Neural progenitor cell (in vitro differentiated cells): ENCODE results near the gene TMEM273. TPM values are rescaled to one million over a fixed set of nuclear protein-coding genes. Genes with fewer than 3 reads are reported as not detected.

Source experiments
- DNase-seq: peaks from one replicate; pipeline ENCODE4 v3.0.0-alpha.2; 2016; ENCODE audit warnings: low spot score
- H2AFZ ChIP-seq: fragments of 200-600 bp; sonication (generic); replicated peaks from 2 replicates; pipeline ENCODE4 v1.6.1; 2016; ENCODE audit warnings: antibody characterized with exemption
- H3F3A ChIP-seq: fragments of 200-600 bp; sonication (generic); 2 replicates; pipeline ENCODE4 v1.6.1; 2016; ENCODE audit warnings: antibody characterized with exemption, low read depth
- H3K27ac ChIP-seq: fragments of 200-600 bp; sonication (generic); 2 replicates; pipeline ENCODE4 v1.5.1; 2016; ENCODE audit warnings: mild to moderate bottlenecking
- H3K27me3 ChIP-seq: fragments of 200-600 bp; sonication (generic); 2 replicates; pipeline ENCODE4 v1.6.1; 2016; ENCODE audit warnings: mild to moderate bottlenecking, moderate library complexity
- H3K36me3 ChIP-seq: fragments of 200-600 bp; sonication (generic); 2 replicates; pipeline ENCODE4 v1.5.1; 2016
- H3K4me1 ChIP-seq: fragments of 200-600 bp; sonication (generic); 2 replicates; pipeline ENCODE4 v1.6.1; 2016; ENCODE audit warnings: mixed run types
- H3K4me2 ChIP-seq: fragments of 200-600 bp; sonication (generic); 2 replicates; pipeline ENCODE4 v1.6.1; 2016
- H3K4me3 ChIP-seq: fragments of 200-600 bp; sonication (generic); 2 replicates; pipeline ENCODE4 v1.5.1; 2016
- H3K79me2 ChIP-seq: fragments of 200-600 bp; sonication (generic); 2 replicates; pipeline ENCODE4 v1.6.1; 2016; ENCODE audit warnings: low read depth
- H3K9ac ChIP-seq: fragments of 200-600 bp; sonication (generic); 2 replicates; pipeline ENCODE4 v1.6.1; 2016
- H3K9me3 ChIP-seq: fragments of 200-600 bp; sonication (generic); 2 replicates; pipeline ENCODE4 v1.5.1; 2016; ENCODE audit warnings: low read depth
- H4K20me1 ChIP-seq: fragments of 200-600 bp; sonication (generic); 2 replicates; pipeline ENCODE4 v1.6.1; 2016; ENCODE audit warnings: low read depth
- H3K27ac Mint-ChIP-seq: 3 replicates; pipeline ENCODE4 v1.8.0; 2021; ENCODE audit warnings: mixed read lengths
- H3K27me3 Mint-ChIP-seq: 2 replicates; pipeline ENCODE4 v1.8.0; 2022; ENCODE audit warnings: low read depth, mild to moderate bottlenecking, inconsistent platforms, moderate library complexity, mixed read lengths; ENCODE audit not compliant: insufficient read depth
- H3K36me3 Mint-ChIP-seq: 3 replicates; pipeline ENCODE4 v1.8.0; 2021; ENCODE audit warnings: mixed read lengths
- H3K4me1 Mint-ChIP-seq: 3 replicates; pipeline ENCODE4 v1.8.0; 2021; ENCODE audit warnings: mixed read lengths
- H3K4me3 Mint-ChIP-seq: 3 replicates; pipeline ENCODE4 v1.8.0; 2021; ENCODE audit warnings: mild to moderate bottlenecking, moderate library complexity, mixed read lengths
- H3K9me3 Mint-ChIP-seq: 3 replicates; pipeline ENCODE4 v1.8.0; 2020; ENCODE audit warnings: mixed read lengths
- CTCF ChIP-seq: fragments of 200-600 bp; sonication (generic); IDR thresholded peaks from 2 replicates; pipeline ENCODE4 v1.5.1; 2017; ENCODE audit warnings: antibody characterized with exemption, mild to moderate bottlenecking
- EZH2 ChIP-seq: fragments of 200-600 bp; sonication (generic); IDR thresholded peaks from 2 replicates; pipeline ENCODE4 v1.6.1; 2017; ENCODE audit warnings: antibody characterized with exemption, mild to moderate bottlenecking, moderate library complexity
- EZH2phosphoT487 ChIP-seq: fragments of 200-600 bp; sonication (generic); IDR thresholded peaks from 2 replicates; pipeline ENCODE4 v1.6.1; 2017; ENCODE audit warnings: antibody characterized with exemption
- total RNA-seq: library from RNA; depleted of rRNA; stranded (reverse); fragments of >200 nt; gene quantifications from 2 replicates; pipeline ENCODE4 v1.2.3, GENCODE V29; 2015; ENCODE audit warnings: low replicate concordance

TMEM273 gene
- total RNA-seq, 1 donor from 2014 or later: not detected

GRCh38 chr10:49128854-49129253, 59.3 kb downstream of the TMEM273 start:
- Mint-ChIP-seq H3K27me3 (peaks cover 4% of the 10 kb centered on the region), H3K9me3 (peaks cover 7% of the 10 kb centered on the region), H3K4me1 (no peaks in the 10 kb centered on the region), H3K36me3 (no peaks in the 10 kb centered on the region), H3K27ac (no peak overlapping the region), H3K4me3 (no peak overlapping the region)
- no peaks in the 10 kb centered on the region for H3K79me2 ChIP-seq
- no peaks in the 10 kb centered on the region for H3K4me1 ChIP-seq
- H3K27me3 ChIP-seq: no peaks in the 10 kb centered on the region
- H3K27ac ChIP-seq: no peak overlapping the region
- DNase-seq: no peak
- H3K4me3 ChIP-seq: no peak overlapping the region
- H3F3A ChIP-seq: no peaks in the 10 kb centered on the region
- H2AFZ ChIP-seq: no peak overlapping the region
- no peaks in the 10 kb centered on the region for H3K36me3 ChIP-seq
- TF ChIP-seq CTCF (no peak), EZH2 (no peak), EZH2phosphoT487 (no peak)
- H3K9me3 ChIP-seq: no peaks in the 10 kb centered on the region
- no peaks in the 10 kb centered on the region for H4K20me1 ChIP-seq
- no peak overlapping the region for H3K9ac ChIP-seq
- no peak overlapping the region for H3K4me2 ChIP-seq

DNA sequence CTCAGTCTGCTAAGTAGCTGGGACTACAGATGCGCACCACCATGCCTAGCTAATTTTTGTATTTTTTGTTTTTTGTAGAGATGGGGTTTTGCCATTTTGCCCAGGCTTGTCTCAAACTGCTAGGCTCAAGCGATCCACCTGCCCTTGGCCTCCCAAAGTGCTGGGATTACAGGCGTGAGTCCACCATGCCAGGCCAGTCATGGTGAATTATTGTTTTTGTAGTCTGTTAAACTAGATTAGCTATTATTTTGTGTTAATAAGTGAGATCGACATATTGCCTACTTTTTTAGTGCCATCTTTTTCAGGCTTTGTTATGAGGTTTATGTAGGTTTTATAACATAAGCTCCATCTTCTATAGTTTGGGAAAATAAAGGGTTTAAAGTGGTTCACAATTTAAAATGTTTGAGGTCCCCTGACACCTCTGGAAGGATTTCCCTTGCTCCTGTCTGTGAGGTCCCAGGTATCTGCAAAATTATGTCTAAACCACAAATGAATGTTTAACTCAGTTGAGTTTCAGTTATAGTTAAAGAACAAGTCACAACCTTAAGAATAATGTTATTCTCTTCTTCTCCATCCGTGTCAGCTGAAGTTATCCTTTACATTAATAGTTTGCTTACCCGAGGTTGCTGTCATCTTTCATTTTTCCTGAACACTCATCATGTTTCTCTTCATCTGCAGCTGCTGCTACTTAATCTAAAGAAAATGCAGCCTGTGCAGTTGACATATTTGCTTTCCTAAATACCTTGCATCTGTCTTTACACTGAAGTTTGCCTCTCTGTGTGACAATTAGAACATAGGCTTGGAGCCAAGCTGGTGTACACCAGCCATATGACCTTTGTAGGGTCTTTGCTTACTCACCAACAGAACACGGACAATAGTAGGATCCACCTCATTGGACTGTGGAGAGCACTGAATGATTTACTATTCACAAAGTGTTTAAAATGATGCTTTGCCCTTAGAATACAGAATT, 63.9 kb downstream of the TMEM273 start:
- Histone ChIP-seq H3K9me3 (no peaks in the 10 kb centered on the region), H3K4me2 (no peak overlapping the region), H3K4me3 (no peak overlapping the region), H3K9ac (no peak overlapping the region), H3K27me3 (no peaks in the 10 kb centered on the region), H3K79me2 (no peaks in the 10 kb centered on the region), H4K20me1 (no peaks in the 10 kb centered on the region), H3F3A (no peaks in the 10 kb centered on the region), H2AFZ (no peak overlapping the region), H3K4me1 (no peaks in the 10 kb centered on the region), H3K27ac (no peak overlapping the region), H3K36me3 (no peaks in the 10 kb centered on the region)
- H3K36me3 Mint-ChIP-seq: no peaks in the 10 kb centered on the region
- TF ChIP-seq EZH2phosphoT487 (no peak), CTCF (no peak), EZH2 (no peak)
- no peak for DNase-seq
- H3K27me3 Mint-ChIP-seq: no peaks in the 10 kb centered on the region
- no peak overlapping the region for H3K27ac Mint-ChIP-seq
- peaks cover 7% of the 10 kb centered on the region for H3K9me3 Mint-ChIP-seq
- no peak overlapping the region for H3K4me3 Mint-ChIP-seq
- peaks cover 2% of the 10 kb centered on the region for H3K4me1 Mint-ChIP-seq

- H3K27ac ChIP-seq: no peak overlapping the region
- no peaks in the 10 kb centered on the region for H3K79me2 ChIP-seq
- DNase-seq: no peak
- Mint-ChIP-seq H3K36me3 (no peaks in the 10 kb centered on the region), H3K27me3 (peaks cover 6% of the 10 kb centered on the region), H3K4me3 (no peak overlapping the region), H3K4me1 (peaks cover 20% of the 10 kb centered on the region), H3K27ac (no peak overlapping the region), H3K9me3 (peaks cover 2% of the 10 kb centered on the region)
- no peak for TF ChIP-seq CTCF
- no peak for TF ChIP-seq EZH2phosphoT487
- TF ChIP-seq EZH2: no peak
- H2AFZ ChIP-seq: no peak overlapping the region
- no peaks in the 10 kb centered on the region for H3K36me3 ChIP-seq
- H4K20me1 ChIP-seq: no peaks in the 10 kb centered on the region
- H3K27me3 ChIP-seq: peaks cover 5% of the 10 kb centered on the region
- H3F3A ChIP-seq: peaks cover 15% of the 10 kb centered on the region
- no peak overlapping the region for H3K9ac ChIP-seq
- no peak overlapping the region for H3K4me3 ChIP-seq
- peaks cover 17% of the 10 kb centered on the region for H3K4me1 ChIP-seq
- no peaks in the 10 kb centered on the region for H3K9me3 ChIP-seq
- H3K4me2 ChIP-seq: no peak overlapping the region
Measured at GRCh38 chr10:49120911-49121310, 67.3 kb downstream of the TMEM273 start.
